HCT116 (cell line): ENCODE data around the gene FAM24A. TPM values are rescaled to one million over a fixed set of nuclear protein-coding genes. Genes with fewer than 3 reads are reported as not detected.
"Not testable (repeated sequence)": the region's sequence is repeated elsewhere in the genome, so short reads cannot be mapped to it uniquely, and the experiment has no call there.

Source experiments
- ATAC-seq: fragments of 200-7000 bp; cut with Tn5 transposase; 2 replicates; pipeline ENCODE4 v1.9.1; 2020; ENCODE audit warnings: mild to moderate bottlenecking, moderate library complexity
- BruUV-seq: library from RNA; stranded (reverse); fragments of 400-500 nt; replicated peaks from 2 replicates; lab custom pipeline; 2021; lab: Mats Ljungman, UMichigan
- CTCF ChIA-PET: fragments of 300-600 bp; sonication (Branson Sonifier 250); formaldehyde crosslinking; loops from one replicate; lab custom pipeline; 2021; ENCODE audit warnings: antibody characterized with exemption; lab: Charles Lee
- POLR2A ChIA-PET: fragments of 300-600, 350-600 bp; sonication (Branson Sonifier 250); formaldehyde crosslinking; loops from one replicate; lab custom pipeline; 2021; ENCODE audit warnings: antibody characterized with exemption; lab: Charles Lee
- RAD21 ChIA-PET, 2 experiments: fragments of 300-600 bp; sonication (Branson Sonifier 250); formaldehyde crosslinking; loops; one replicate each; lab custom pipeline; 2023; ENCODE audit warnings: low total read pairs in 2 of 2; ENCODE audit not compliant: uncharacterized antibody in 2 of 2, unreplicated experiment in 2 of 2, low non-redundant PET in 1 of 2; lab: Charles Lee
- DNase-seq: peaks from one replicate; pipeline ENCODE4 v3.0.0-alpha.2; 2010; ENCODE audit warnings: low read depth, low spot score
- H2AFZ ChIP-seq: fragments of 200-600 bp; shearing (Covaris generic), sonication (generic); 2 replicates; pipeline ENCODE4 v1.6.1; 2017; ENCODE audit warnings: low read depth, mixed run types, mixed read lengths, antibody characterized with exemption, low read length; ENCODE audit not compliant: poor library complexity, severe bottlenecking
- H3K27ac ChIP-seq: 2 replicates; pipeline ENCODE4 v1.5.1; 2012; ENCODE audit warnings: low read depth, low read length
- H3K27me3 ChIP-seq: fragments of 200-600 bp; sonication (generic); 2 replicates; pipeline ENCODE4 v1.6.1; 2016; ENCODE audit warnings: mixed run types, low read length, mixed read lengths; ENCODE audit not compliant: insufficient read depth
- H3K36me3 ChIP-seq, 2 experiments: fragments of 200-500 bp in 1 of 2; fragments of 200-600 bp in 1 of 2; sonication (Bioruptor generic) in 1 of 2; sonication (generic) in 1 of 2; 2 replicates each; pipeline versions ENCODE4 v1.5.1 to v1.6.1; 2014 to 2016; ENCODE audit warnings: low read length in 2 of 2, inconsistent platforms in 1 of 2, mixed read lengths in 1 of 2, mixed run types in 1 of 2; ENCODE audit not compliant: insufficient read depth in 2 of 2, control insufficient read depth in 1 of 2
- H3K4me1 ChIP-seq, 2 experiments: fragments of 200-600 bp in 1 of 2; sonication (generic) in 1 of 2; 2 replicates each; pipeline versions ENCODE4 v1.5.1 to v1.6.1; 2012 to 2017; ENCODE audit warnings: low read length in 2 of 2, inconsistent platforms in 1 of 2, mild to moderate bottlenecking in 1 of 2, mixed read lengths in 1 of 2, mixed run types in 1 of 2, moderate library complexity in 1 of 2; ENCODE audit not compliant: insufficient read depth in 2 of 2, control insufficient read depth in 1 of 2
- H3K4me2 ChIP-seq: fragments of 200-600 bp; sonication (generic); 2 replicates; pipeline ENCODE4 v1.6.1; 2017; ENCODE audit warnings: mixed run types, low read length, mixed read lengths
- H3K4me3 ChIP-seq, 2 experiments: fragments of 200-600 bp in 1 of 2; sonication (generic) in 1 of 2; replicated peaks in 1 of 2; 2 replicates each; pipeline ENCODE4 v1.5.1; 2011 to 2016; ENCODE audit warnings: low read length in 2 of 2, control low read depth in 1 of 2, low read depth in 1 of 2, mild to moderate bottlenecking in 1 of 2, mixed read lengths in 1 of 2, mixed run types in 1 of 2
- H3K79me2 ChIP-seq: fragments of 200-600 bp; sonication (generic); 2 replicates; pipeline ENCODE4 v1.6.1; 2017; ENCODE audit warnings: mild to moderate bottlenecking, mixed run types, low read length, moderate library complexity, mixed read lengths; ENCODE audit not compliant: insufficient read depth
- H3K9ac ChIP-seq: fragments of 200-600 bp; sonication (generic); 2 replicates; pipeline ENCODE4 v1.6.1; 2016; ENCODE audit warnings: low read length, mixed read lengths
- H3K9me2 ChIP-seq: fragments of 200-600 bp; sonication (generic), shearing (Covaris generic); 2 replicates; pipeline ENCODE4 v1.6.1; 2017; ENCODE audit warnings: mixed run types, mild to moderate bottlenecking, moderate library complexity; ENCODE audit not compliant: insufficient read depth
- H3K9me3 ChIP-seq, 2 experiments: fragments of 200-500 bp in 1 of 2; fragments of 200-600 bp in 1 of 2; sonication (Bioruptor generic) in 1 of 2; sonication (generic) in 1 of 2; 2 replicates each; pipeline ENCODE4 v1.6.1; 2014 to 2017; ENCODE audit warnings: low read length in 2 of 2, mixed read lengths in 2 of 2, inconsistent platforms in 1 of 2, low read depth in 1 of 2, mild to moderate bottlenecking in 1 of 2, mixed run types in 1 of 2, moderate library complexity in 1 of 2; ENCODE audit not compliant: control insufficient read depth in 1 of 2, insufficient read depth in 1 of 2
- H4K20me1 ChIP-seq: fragments of 200-600 bp; sonication (generic), shearing (Covaris generic); 2 replicates; pipeline ENCODE4 v1.6.1; 2017; ENCODE audit warnings: mixed run types, mild to moderate bottlenecking, moderate library complexity; ENCODE audit not compliant: insufficient read depth
- CBX3 ChIP-seq: IDR thresholded peaks from 2 replicates; pipeline ENCODE4 v1.6.1; 2012; ENCODE audit warnings: low read depth
- SIN3A ChIP-seq: IDR thresholded peaks from 2 replicates; pipeline ENCODE4 v1.6.1; 2012; ENCODE audit warnings: low read depth
- YY1 ChIP-seq: IDR thresholded peaks from 2 replicates; pipeline ENCODE4 v1.6.1; 2011; ENCODE audit warnings: low read length, low read depth, moderate library complexity, mild to moderate bottlenecking; ENCODE audit not compliant: insufficient replicate concordance; ENCODE audit errors: extremely low read depth
- ZNF274 ChIP-seq: fragments of 200-500 bp; sonication (Bioruptor generic); IDR thresholded peaks from 2 replicates; pipeline ENCODE4 v1.6.1; 2014; ENCODE audit warnings: mild to moderate bottlenecking, low read depth, low read length, inconsistent platforms
- intact Hi-C: fragments of 100-400 bp; cut with micrococcal nuclease; formaldehyde crosslinking; loops from 2 replicates; pipeline ENCODE4 v1.10.0; 2022
- total RNA-seq: library from RNA; stranded (reverse); gene quantifications from one replicate; pipeline ENCODE4 v1.2.1, GENCODE V29; 2021; ENCODE audit not compliant: unreplicated experiment
- TF ChIP-seq, protein P1 (sequence below): IDR thresholded peaks from 2 replicates; pipeline ENCODE4 v1.6.1; 2012

Gene FAM24A
- total RNA-seq, 1 experiment from 2014 or later, result not detected

DNA sequence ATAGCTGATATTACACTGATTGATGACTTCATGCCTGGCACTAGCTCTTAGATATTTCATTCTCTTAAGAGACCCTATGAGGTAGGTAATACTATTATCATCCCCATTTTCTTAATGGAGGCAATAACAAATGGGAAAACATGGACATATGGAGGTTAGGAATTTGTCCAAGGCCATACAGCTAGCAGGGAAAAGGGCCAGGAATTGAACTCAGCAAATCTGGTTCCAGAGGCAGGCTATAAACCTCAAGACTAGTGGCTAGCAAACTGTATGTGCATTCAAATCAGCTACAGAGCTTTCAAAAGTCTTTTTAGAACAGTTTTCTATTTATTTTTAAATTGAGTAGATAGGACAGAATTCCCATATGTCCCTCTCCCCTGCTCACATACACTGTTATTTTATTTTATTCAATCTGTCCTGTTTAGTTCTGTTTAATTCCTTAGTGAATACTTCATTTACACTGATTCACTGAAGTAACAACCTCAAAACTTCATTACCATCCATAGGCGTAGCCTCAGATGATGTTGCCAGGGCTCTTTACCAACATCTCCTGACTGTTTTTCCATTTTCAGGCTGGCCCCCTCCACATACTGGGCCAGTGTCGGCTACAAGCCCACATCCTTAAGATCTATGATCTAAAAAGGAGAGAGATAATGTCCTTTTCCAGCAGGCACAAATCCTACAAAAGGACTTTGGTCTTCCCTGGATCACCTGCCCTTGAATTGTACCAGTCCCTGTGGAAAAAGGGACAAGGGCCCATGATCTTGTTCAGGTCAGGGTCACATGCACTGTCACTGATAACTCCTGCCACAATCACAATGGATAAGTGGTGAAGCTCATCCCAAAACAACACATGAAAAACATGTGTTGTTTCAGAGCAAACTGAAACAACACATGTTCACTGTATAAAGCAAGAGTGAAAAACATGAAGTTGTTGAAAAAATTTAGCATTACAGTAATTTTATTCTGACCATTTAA, 46.9 kb upstream of the FAM24A start (continued):
- TF ChIP-seq ZNF274, result no peak

DNA sequence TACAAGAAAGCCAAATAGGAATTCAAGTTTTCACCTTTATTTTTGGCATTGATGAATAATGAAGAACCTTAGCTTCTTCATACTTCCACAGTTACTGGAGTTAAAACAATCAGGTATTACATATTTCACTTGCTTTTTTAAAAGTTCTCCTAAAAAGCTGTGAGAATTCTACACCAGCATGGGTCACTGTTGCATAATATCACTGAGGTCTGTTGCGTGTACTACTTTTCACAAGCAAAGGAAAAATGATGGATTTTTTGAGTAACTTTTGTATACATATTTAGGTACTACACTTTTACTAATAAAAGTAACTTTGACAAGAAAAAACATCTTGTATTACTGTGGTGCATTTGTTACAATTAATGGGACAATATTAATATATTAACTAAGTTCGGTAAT, 46.2 kb upstream of the FAM24A start:
- Histone ChIP-seq H3K79me2 (peaks cover 76% of the 10 kb centered on the region), H3K4me2 (no peak overlapping the region)
- CTCF ChIA-PET, result no interaction called here

DNA sequence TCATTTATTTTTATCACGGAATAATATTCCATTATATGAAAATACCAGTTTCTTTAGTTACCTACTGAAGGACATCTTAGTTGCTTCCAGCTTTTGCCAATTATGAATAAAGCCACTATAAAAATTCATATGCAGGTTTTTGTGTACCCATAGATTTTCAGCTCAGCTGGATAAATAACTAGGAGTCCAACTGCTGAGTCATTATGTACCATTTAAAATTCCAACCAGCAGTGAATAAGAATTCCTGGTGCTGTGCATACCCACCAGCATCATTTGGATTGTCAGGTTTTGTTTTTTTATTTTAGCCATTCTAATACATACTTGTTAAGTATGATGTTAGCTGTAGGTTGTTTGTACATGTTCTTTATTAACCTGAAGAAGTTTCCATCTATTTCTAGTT, 45.5 kb upstream of the FAM24A start:
- no TSS peak for BruUV-seq
- DNase-seq (no peak), ATAC-seq (no peak)
- Histone ChIP-seq H3K27me3 (no peaks in the 10 kb centered on the region), H3K9me2 (no peaks in the 10 kb centered on the region), H3K4me2 (no peak overlapping the region), H2AFZ (no peak overlapping the region), H3K79me2 (peaks cover 69% of the 10 kb centered on the region), H3K4me3 (no peak overlapping the region), H3K9ac (no peak overlapping the region), H3K9me3 (no peaks in the 10 kb centered on the region), H4K20me1 (no peaks in the 10 kb centered on the region), H3K27ac (no peak overlapping the region), H3K36me3 (no peaks in the 10 kb centered on the region), H3K4me1 (peaks cover 0 to 26% of the 10 kb centered on the region in 2 experiments; a peak in 2 of 4 replicates)
- TF ChIP-seq, protein P1, sequence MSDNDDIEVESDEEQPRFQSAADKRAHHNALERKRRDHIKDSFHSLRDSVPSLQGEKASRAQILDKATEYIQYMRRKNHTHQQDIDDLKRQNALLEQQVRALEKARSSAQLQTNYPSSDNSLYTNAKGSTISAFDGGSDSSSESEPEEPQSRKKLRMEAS, result no peak
- intact Hi-C loops, result no loop called here
- POLR2A ChIA-PET, result no interaction called here
- CTCF ChIA-PET, result no interaction called here
- RAD21 ChIA-PET, result no interaction called here

More for the DNA sequence above, 46.2 kb upstream of the FAM24A start:
- BruUV-seq, result no TSS peak
- no peak overlapping the region for H3K27ac ChIP-seq
- no peak overlapping the region for H3K9ac ChIP-seq
- intact Hi-C loops, result no loop called here
- DNase-seq (no peak), ATAC-seq (no peak)
- H2AFZ ChIP-seq, result no peak overlapping the region
- TF ChIP-seq CBX3, result no peak
- TF ChIP-seq YY1, result no peak
- TF ChIP-seq SIN3A, result no peak
- H3K36me3 ChIP-seq, result no peaks in the 10 kb centered on the region
- H4K20me1 ChIP-seq, result no peaks in the 10 kb centered on the region
- ChIA-PET RAD21 (no interaction called here), POLR2A (no interaction called here)
- no peaks in the 10 kb centered on the region for H3K27me3 ChIP-seq
- H3K4me3 ChIP-seq, result no peak overlapping the region
- H3K4me1 ChIP-seq, result peaks cover 0 to 26% of the 10 kb centered on the region in 2 experiments; a peak in 2 of 4 replicates
- H3K9me2 ChIP-seq, result no peaks in the 10 kb centered on the region
- no peaks in the 10 kb centered on the region for H3K9me3 ChIP-seq

DNA sequence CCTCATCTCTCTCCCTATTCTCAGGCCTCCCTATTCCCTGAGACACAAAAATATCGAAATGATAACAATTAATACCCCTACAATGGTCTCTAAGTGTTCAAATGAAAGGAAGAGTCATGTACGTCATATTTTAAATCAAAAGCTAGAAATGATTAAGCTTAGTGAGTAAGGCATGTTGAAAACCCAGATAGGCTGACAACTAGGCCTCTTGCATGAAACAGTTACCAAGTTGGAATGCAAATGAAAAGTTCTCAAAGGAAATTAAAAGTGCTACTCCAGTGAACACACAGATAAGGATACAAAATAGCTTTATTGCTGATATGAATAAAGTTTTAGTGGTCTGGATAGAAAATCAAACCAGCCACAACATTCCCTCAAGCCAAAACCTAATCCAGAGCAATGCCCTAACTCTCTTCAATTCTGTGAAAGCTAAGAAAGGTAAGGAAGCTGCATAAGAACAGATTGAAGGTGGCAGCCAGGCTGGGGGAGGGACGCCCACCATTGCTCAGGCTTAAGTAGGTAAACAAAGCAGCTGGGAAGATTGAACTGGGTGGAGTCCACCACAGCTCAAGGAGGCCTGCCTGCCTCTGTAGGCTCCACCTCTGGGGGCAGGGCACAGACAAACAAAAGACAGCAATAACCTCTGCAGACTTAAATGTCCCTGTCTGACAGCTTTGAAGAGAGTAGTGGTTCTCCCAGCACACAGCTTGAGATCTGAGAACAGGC, 43.5 kb upstream of the FAM24A start:
- H3K9ac ChIP-seq, H2AFZ ChIP-seq, RAD21 ChIA-PET, H3K4me3 ChIP-seq, H3K9me2 ChIP-seq, H3K4me2 ChIP-seq, H3K27ac ChIP-seq, CTCF ChIA-PET, BruUV-seq, ATAC-seq, POLR2A ChIA-PET, H3K9me3 ChIP-seq, H4K20me1 ChIP-seq, intact Hi-C loops, H3K27me3 ChIP-seq, DNase-seq, H3K36me3 ChIP-seq: not testable (repeated sequence)
- Histone ChIP-seq H3K79me2 (peaks cover 50% of the 10 kb centered on the region), H3K4me1 (peaks cover 0 to 18% of the 10 kb centered on the region in 2 experiments; a peak in 2 of 4 replicates)
